Medulla oblongata (tissue), 1 donor: ENCODE data around the gene VAMP4.
"Not testable (repeated sequence)": the region's sequence is repeated elsewhere in the genome, so short reads cannot be mapped to it uniquely, and the experiment has no call there.

Experiments
- DNase-seq: peaks from one replicate; pipeline ENCODE4 v3.0.0-alpha.2; 2015; ENCODE audit errors: extremely low spot score

VAMP4 gene

DNA sequence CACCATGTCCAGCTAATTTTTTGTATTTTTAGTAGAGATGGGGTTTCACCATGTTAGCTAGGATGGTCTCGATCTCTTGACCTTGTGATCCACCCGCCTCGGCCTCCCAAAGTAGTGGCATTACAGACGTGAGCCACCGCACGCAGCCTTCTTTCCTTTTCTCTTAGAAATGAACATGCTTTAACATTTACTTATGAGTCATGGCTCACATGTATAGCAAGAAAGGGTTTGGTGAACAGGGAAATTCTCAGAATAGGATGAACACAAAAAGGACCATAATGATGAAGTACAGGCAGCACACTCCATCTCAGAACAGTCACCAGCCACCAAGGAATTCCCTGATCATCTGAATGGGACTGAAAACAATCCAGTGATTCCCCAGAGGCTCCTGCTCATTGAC lies 9.4 kb upstream of the VAMP4 start:
- no peak for DNase-seq

- DNase-seq = no peak
Observed at GRCh38 chr1:171748651-171749050, 6.8 kb upstream of the VAMP4 start.

GRCh38 chr1:171744986-171745385 lies 3.1 kb upstream of the VAMP4 start:
- no peak for DNase-seq

- peak; percentile 53 for DNase-seq
Observed at GRCh38 chr1:171743081-171743870, 1.4 kb upstream of the VAMP4 start.

GRCh38 chr1:171742577-171742922 lies 685 bp upstream of the VAMP4 start:
- peak; percentile 65 for DNase-seq

GRCh38 chr1:171740987-171741871 lies 636 bp downstream of the VAMP4 start:
- DNase-seq = peak; percentile 71

GRCh38 chr1:171740356-171740863 lies 1.5 kb downstream of the VAMP4 start:
- DNase-seq = no peak

DNA sequence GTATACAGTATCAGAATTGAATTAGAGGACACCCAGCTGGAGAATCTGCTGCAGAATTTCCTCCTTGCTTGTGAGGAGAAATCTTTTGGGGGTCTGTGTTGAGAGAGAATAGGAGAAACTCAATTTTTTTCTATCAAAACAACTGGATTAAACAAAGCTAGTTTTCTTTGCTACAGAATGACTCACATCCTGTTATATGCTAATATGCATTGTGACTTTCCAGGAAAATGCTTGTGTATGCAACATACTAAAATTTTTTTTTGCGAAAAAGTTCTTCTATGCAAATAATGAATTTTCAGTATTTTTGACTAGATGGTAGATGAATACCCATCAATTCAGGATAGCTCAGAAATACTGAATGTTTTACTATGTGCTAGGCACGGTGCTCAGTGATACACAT lies 2.2 kb downstream of the VAMP4 start:
- DNase-seq = no peak

GRCh38 chr1:171738911-171739310 lies 3.0 kb downstream of the VAMP4 start:
- no peak for DNase-seq

DNA sequence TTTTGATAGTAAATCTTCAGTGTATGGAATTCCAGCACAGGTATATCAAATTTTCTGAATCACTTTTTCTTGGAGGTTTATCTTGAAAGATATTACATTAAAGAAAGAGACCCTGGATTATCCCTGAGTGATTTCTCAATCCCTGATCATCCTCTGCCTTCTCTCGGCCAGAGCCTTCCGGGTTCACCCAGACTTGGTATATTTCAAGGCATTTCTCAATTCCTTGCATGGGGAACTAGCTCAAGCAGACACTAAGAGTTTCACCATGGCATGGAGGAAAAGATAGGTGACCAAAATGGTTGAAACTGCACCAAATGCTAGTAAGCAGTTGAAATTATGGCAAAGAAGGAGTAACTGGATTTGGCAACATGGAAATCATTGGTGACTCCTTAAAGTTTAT lies 5.7 kb downstream of the VAMP4 start:
- no peak for DNase-seq

- DNase-seq = no peak
Observed at GRCh38 chr1:171730052-171730451, 11.8 kb downstream of the VAMP4 start.

GRCh38 chr1:171727778-171728177 lies 14.1 kb downstream of the VAMP4 start:
- no peak for DNase-seq

- not testable (repeated sequence) for DNase-seq
Observed at GRCh38 chr1:171723180-171723579, 18.7 kb downstream of the VAMP4 start.

- no peak for DNase-seq
Observed at GRCh38 chr1:171718848-171719247, 23.0 kb downstream of the VAMP4 start.

DNA sequence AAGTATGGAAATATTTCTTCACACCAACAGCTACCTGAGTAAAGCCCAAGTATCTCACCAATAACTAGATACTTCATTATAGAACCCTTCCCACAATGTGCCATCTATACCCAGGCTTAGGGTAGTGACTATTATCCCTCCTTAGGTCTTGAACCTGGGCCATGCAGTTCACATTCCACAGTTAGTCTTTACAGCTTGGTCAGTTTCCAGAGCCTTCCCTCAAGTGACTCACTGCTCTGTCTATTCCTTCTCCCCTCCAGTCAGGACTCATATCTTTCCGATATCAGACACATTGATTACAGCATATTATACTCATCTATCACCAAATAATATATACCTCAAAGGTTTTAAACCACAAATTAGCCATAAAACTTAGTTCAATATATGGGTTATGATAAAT lies 23.6 kb downstream of the VAMP4 start:
- no peak for DNase-seq

DNA sequence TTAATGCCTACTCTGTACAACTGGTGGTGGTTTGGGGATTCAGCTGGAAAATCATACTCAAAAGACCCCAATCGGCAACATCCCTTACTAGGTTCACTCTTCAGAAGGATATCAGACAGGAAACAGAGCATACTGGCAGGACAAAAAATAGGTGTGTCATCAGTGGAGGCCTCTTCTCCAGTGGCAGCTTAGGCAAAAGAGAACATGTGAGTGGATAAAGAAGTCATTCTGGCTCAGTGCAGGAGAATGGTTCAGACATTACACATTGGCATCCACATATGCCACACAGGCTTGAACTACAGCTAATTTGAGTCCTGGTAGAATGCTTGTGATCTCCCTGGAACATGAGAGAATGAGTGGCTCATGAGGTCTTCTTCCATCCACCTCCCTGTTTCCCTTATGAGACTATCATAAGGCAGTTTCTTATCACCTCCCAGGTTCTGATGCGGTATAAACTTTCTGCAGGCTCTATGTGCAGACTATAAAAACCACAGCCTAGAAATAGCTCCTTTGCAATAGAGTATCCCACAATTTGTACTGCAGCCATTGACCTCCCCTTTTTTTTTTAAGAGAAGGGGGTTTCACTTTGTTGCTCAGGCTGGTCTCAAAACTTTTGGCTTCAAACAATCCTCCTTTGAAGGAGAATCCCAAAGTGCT lies 24.7 kb downstream of the VAMP4 start:
- no peak for DNase-seq

DNA sequence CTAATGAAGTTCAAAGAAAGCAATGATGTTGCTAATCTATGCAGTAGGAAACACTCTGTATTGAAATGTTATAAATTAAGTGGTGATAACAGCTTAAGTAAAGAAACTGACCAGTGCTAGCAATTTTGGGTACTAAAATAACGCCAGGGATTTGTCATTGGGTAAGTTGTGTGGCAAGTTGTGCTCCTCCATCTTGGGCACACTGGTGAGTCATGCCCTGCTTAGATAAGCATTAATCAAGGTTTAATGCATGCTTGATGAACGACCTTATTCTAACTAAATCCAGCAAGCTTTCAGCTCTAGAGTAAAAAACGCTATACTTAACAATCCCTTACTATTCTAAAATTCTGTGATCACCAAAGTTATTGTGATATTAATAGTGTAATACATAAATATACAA lies 25.2 kb downstream of the VAMP4 start:
- no peak for DNase-seq

DNA sequence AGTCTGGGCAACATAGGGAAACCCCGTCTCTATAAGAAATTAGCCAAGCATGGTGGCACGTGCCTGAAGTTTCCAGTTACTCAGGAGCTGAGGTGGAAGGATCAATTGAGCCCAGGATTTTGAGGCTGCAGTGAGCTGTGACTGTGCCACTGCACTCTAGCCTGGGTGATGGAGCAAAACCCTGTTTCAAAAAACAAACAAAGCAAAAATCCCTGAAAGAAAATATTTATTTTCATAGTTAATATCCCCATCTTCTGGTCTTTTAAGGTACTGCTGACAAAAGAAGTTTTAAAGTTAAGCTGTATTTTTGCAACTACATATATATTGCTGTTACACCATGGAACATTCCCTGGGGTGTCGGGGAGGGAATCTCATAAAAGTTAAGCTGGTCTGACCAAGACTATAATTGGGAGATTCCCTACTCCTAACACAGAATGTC lies 26.0 kb downstream of the VAMP4 start:
- DNase-seq = peak; percentile 20

- DNase-seq = no peak
Observed at GRCh38 chr1:171712341-171712740, 29.5 kb downstream of the VAMP4 start.

DNA sequence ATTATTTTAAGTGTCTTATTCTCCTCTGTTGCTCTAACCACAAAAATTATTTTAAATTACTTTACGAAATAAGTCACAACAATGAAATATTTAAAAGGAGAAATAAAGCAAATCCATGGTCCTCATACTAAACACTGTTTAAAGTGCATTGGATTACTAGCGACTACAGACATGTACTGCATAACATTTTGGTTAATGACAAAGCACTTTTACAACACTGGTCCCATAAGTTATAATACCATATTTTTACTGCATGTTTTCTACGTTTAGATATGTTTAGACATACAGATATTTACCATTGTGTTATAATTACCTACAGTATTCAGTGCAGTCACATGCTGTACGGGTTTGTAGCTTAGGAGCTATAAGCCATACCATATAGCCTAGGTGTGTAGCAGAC lies 30.2 kb downstream of the VAMP4 start:
- DNase-seq = no peak

- DNase-seq = no peak
Observed at GRCh38 chr1:171707583-171707982, 34.3 kb downstream of the VAMP4 start.

- DNase-seq = no peak
Observed at GRCh38 chr1:171702598-171702997, 39.3 kb downstream of the VAMP4 start.
